Common myeloid progenitor, CD34-positive (primary cell): Measurements from ENCODE around the gene SMARCAL1.

Experiments
- CTCF ChIA-PET: fragments of 350-600 bp; sonication (Branson Sonifier 250); formaldehyde crosslinking; loops from one replicate; lab custom pipeline; 2021; ENCODE audit warnings: antibody characterized with exemption; lab: Charles Lee
- POLR2A ChIA-PET: fragments of 350-600 bp; sonication (Branson Sonifier 250); formaldehyde crosslinking; loops from one replicate; lab custom pipeline; 2021; ENCODE audit warnings: antibody characterized with exemption; lab: Charles Lee
- DNase-seq, 3 donors: peaks; one replicate each; pipeline versions ENCODE4 v3.0.0 to v3.0.0-alpha.2; 2013
- H3K27ac ChIP-seq, 2 experiments: 1 replicate in 1 of 2; 2 replicates in 1 of 2; pipeline ENCODE4 v1.7.0; 2013; ENCODE audit warnings: inconsistent platforms in 2 of 2, low read length in 2 of 2, mild to moderate bottlenecking in 2 of 2, low read depth in 1 of 2, moderate library complexity in 1 of 2; ENCODE audit not compliant: severe bottlenecking in 2 of 2, insufficient read depth in 1 of 2, poor library complexity in 1 of 2
- H3K27me3 ChIP-seq, 5 experiments: replicated peaks in 2 of 5; 1 replicate in 3 of 5; 2 replicates in 2 of 5; pipeline versions ENCODE4 v1.6.1 to v1.7.0; 2013; ENCODE audit warnings: low read length in 4 of 5, mild to moderate bottlenecking in 2 of 5, moderate library complexity in 2 of 5, inconsistent platforms in 1 of 5; ENCODE audit not compliant: insufficient read depth in 5 of 5, control insufficient read depth in 4 of 5
- H3K36me3 ChIP-seq, 4 experiments: 1 replicate in 2 of 4; 2 replicates in 2 of 4; pipeline versions ENCODE4 v1.6.1 to v1.7.0; 2013; ENCODE audit warnings: low read length in 3 of 4, control low read depth in 1 of 4, mild to moderate bottlenecking in 1 of 4; ENCODE audit not compliant: control insufficient read depth in 4 of 4, insufficient read depth in 4 of 4
- H3K4me1 ChIP-seq, 4 experiments: 1 replicate in 3 of 4; 2 replicates in 1 of 4; pipeline versions ENCODE4 v1.6.1 to v1.7.1; 2013; ENCODE audit warnings: low read length in 3 of 4, mild to moderate bottlenecking in 3 of 4, control low read depth in 1 of 4, inconsistent platforms in 1 of 4, moderate library complexity in 1 of 4; ENCODE audit not compliant: control insufficient read depth in 4 of 4, insufficient read depth in 4 of 4; ENCODE audit errors: control extremely low read depth in 1 of 4
- H3K4me3 ChIP-seq, 7 experiments: 1 replicate in 4 of 7; 2 replicates in 3 of 7; pipeline versions ENCODE4 v1.5.1 to v1.7.0; 2013; ENCODE audit warnings: mild to moderate bottlenecking in 7 of 7, low read length in 6 of 7, moderate library complexity in 6 of 7, inconsistent platforms in 2 of 7, low read depth in 2 of 7, control low read depth in 1 of 7; ENCODE audit not compliant: insufficient read depth in 4 of 7, control insufficient read depth in 1 of 7; ENCODE audit errors: extremely low read depth in 1 of 7
- H3K9me3 ChIP-seq, 5 experiments: 1 replicate in 4 of 5; 2 replicates in 1 of 5; pipeline versions ENCODE4 v1.6.1 to v1.7.1; 2013; ENCODE audit warnings: low read length in 4 of 5, mild to moderate bottlenecking in 2 of 5, inconsistent platforms in 1 of 5, low read depth in 1 of 5, moderate library complexity in 1 of 5; ENCODE audit not compliant: control insufficient read depth in 4 of 5, insufficient read depth in 2 of 5; ENCODE audit errors: control extremely low read depth in 1 of 5
- WGBS: methylation state at CpG from one replicate; pipeline ENCODE4 v1.1.5; 2013; ENCODE audit not compliant: insufficient coverage; 5-methylcytosine and 5-hydroxymethylcytosine counted together

SMARCAL1 gene

GRCh38 chr2:216498070-216498378 lies 85.7 kb downstream of the SMARCAL1 start:
- peaks cover 18 to 38% (median 27%) of the 10 kb centered on the region in 4 experiments for H3K36me3 ChIP-seq
- H3K27ac ChIP-seq, result peak overlapping the region; percentile 94 to 97
- DNase-seq, result no peak
- ChIA-PET POLR2A (interaction anchor here (0.6 kb wide), 2 partner anchors 17 to 20 kb away, joined by 3 read pairs; no protein-coding TSS in a partner anchor), CTCF (interaction anchor here (1.2 to 3.2 kb wide), 6 partner anchors 12 to 357 kb away, joined by 3 to 16 read pairs (median 4); no protein-coding TSS in a partner anchor)
- H3K4me3 ChIP-seq, result peak overlapping the region; percentile 81 to 99 (median 93)
- 35% methylated on average over 6 of the region's 6 CpGs for WGBS
- no peaks in the 10 kb centered on the region for H3K27me3 ChIP-seq
- H3K4me1 ChIP-seq, result peaks cover 12 to 61% (median 44%) of the 10 kb centered on the region in 4 experiments
- H3K9me3 ChIP-seq, result no peaks in the 10 kb centered on the region

- Histone ChIP-seq H3K4me3 (peak within 1 kb of the TSS; percentile 81 to 99 (median 93)), H3K4me1 (peaks cover 12 to 55% (median 43%) of the 10 kb centered on the region in 4 experiments), H3K36me3 (peaks cover 19 to 45% (median 33%) of the 10 kb centered on the region in 4 experiments), H3K27me3 (no peaks in the 10 kb centered on the region), H3K9me3 (no peaks in the 10 kb centered on the region), H3K27ac (peak within 1 kb of the TSS; percentile 94 to 97)
- under 1% methylated on average over 45 of the region's 54 CpGs for WGBS
- ChIA-PET POLR2A (interaction anchor here (0.6 to 0.8 kb wide), 3 partner anchors 18 to 21 kb away, joined by 3 read pairs; no protein-coding TSS in a partner anchor), CTCF (interaction anchor here (0.7 to 3.2 kb wide), 6 partner anchors 12 to 357 kb away, joined by 3 to 16 read pairs (median 3); no protein-coding TSS in a partner anchor)
- DNase-seq, result peak; percentile 94 to 97 (median 96)
Observed at GRCh38 chr2:216498379-216499352, 86.4 kb downstream of the SMARCAL1 start, which contains the start of gene RPL37A. Gene RPL37A (plus strand): TSS chr2:216498844. CDS start chr2:216498875, 31 bp downstream.

DNA sequence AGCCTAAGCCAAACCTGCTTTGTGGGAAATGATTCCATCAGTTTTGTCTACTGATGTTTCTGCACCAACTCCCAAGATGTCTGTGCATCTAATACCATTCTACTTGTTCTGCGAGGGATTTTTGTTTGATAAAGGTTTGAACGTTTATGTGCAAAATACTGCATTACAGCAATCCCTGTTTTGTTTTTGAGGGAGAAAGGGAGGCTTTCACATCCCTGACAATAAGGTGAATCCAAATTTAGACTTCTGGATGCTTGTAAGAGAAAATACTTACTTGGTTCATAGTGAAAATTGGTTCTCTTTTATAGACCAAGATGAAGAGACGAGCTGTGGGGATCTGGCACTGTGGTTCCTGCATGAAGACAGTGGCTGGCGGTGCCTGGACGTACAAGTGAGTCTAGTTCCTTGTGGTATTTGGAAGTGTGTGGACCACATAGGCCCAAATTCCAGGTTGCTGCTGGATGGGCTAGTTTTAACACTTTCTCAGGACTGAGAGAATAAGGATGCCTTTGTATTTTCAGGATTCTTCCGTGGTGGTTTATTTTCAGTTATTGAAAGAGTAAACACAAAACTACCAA lies 87.4 kb downstream of the SMARCAL1 start:
- peaks cover 29 to 55% (median 42%) of the 10 kb centered on the region in 4 experiments for H3K36me3 ChIP-seq
- peaks cover 12 to 52% (median 43%) of the 10 kb centered on the region in 4 experiments for H3K4me1 ChIP-seq
- DNase-seq, result no peak
- ChIA-PET POLR2A (no interaction called here), CTCF (no interaction called here)
- H3K27me3 ChIP-seq, result no peaks in the 10 kb centered on the region
- peak overlapping the region; percentile 94 to 97 for H3K27ac ChIP-seq
- WGBS, result 36% methylated on average over 4 of the region's 6 CpGs
- H3K4me3 ChIP-seq, result peak overlapping the region in 6 of 7 experiments; percentile 81 to 99 (median 95)
- H3K9me3 ChIP-seq, result no peaks in the 10 kb centered on the region

GRCh38 chr2:216500572-216500971 lies 88.3 kb downstream of the SMARCAL1 start:
- no peak for DNase-seq
- Histone ChIP-seq H3K4me3 (peak overlapping the region in 4 of 7 experiments; percentile 3 to 99 (median 92)), H3K4me1 (peaks cover 12 to 45% (median 38%) of the 10 kb centered on the region in 4 experiments), H3K36me3 (peaks cover 29 to 63% (median 45%) of the 10 kb centered on the region in 4 experiments), H3K27me3 (no peaks in the 10 kb centered on the region), H3K27ac (peak overlapping the region; percentile 51 to 97), H3K9me3 (no peaks in the 10 kb centered on the region)
- no CpG with 5 or more reads among the region's 2 CpGs for WGBS
- ChIA-PET CTCF (no interaction called here), POLR2A (no interaction called here)

- peaks cover 29 to 71% (median 48%) of the 10 kb centered on the region in 4 experiments for H3K36me3 ChIP-seq
- no peaks in the 10 kb centered on the region for H3K27me3 ChIP-seq
- DNase-seq, result no peak
- H3K27ac ChIP-seq, result no peak overlapping the region
- H3K4me3 ChIP-seq, result no peak overlapping the region
- H3K4me1 ChIP-seq, result peaks cover 12 to 37% (median 28%) of the 10 kb centered on the region in 4 experiments
- CTCF ChIA-PET, result interaction anchor here (0.9 kb wide), 1 partner anchor 160 kb away, joined by 3 read pairs; no protein-coding TSS in a partner anchor
- WGBS, result 95% methylated on average over 8 of the region's 8 CpGs
- no peaks in the 10 kb centered on the region for H3K9me3 ChIP-seq
- POLR2A ChIA-PET, result no interaction called here
Observed at GRCh38 chr2:216501854-216502253, 89.6 kb downstream of the SMARCAL1 start.

GRCh38 chr2:216502381-216503158 lies 90.3 kb downstream of the SMARCAL1 start:
- H3K27ac ChIP-seq, result peak overlapping the region in 1 of 2 experiments; percentile 10
- DNase-seq, result no peak
- H3K4me1 ChIP-seq, result peaks cover 12 to 33% (median 27%) of the 10 kb centered on the region in 4 experiments
- H3K27me3 ChIP-seq, result no peaks in the 10 kb centered on the region
- no peaks in the 10 kb centered on the region for H3K9me3 ChIP-seq
- ChIA-PET CTCF (interaction anchor here (0.9 kb wide), 1 partner anchor 159 kb away, joined by 3 read pairs; no protein-coding TSS in a partner anchor), POLR2A (no interaction called here)
- WGBS, result 100% methylated on average over 1 of the region's 7 CpGs
- peaks cover 31 to 75% (median 48%) of the 10 kb centered on the region in 4 experiments for H3K36me3 ChIP-seq
- H3K4me3 ChIP-seq, result no peak overlapping the region
